Activated T-cell treated with anti-CD3 and anti-CD28 coated beads, Interleukin-2, amount 50 U/mL, for 4 hours (primary cell): ENCODE measurements around the gene PGBD5. TPM values are rescaled to one million over a fixed set of nuclear protein-coding genes. Genes with fewer than 3 reads are reported as not detected.

Experiments
- ATAC-seq, 2 donors: fragments of 200-7000 bp; cut with Tn5 transposase; one replicate each; pipeline ENCODE4 v1.10.0; 2021
- DNase-seq: peaks from one replicate; pipeline ENCODE4 v3.0.0-alpha.2; 2020
- H3K27me3 Mint-ChIP-seq: one replicate; pipeline ENCODE4 v1.8.0; 2021; ENCODE audit warnings: low read depth, mixed read lengths
- H3K36me3 Mint-ChIP-seq: one replicate; pipeline ENCODE4 v1.8.0; 2022; ENCODE audit warnings: mixed read lengths; ENCODE audit not compliant: insufficient read depth
- H3K4me1 Mint-ChIP-seq: one replicate; pipeline ENCODE4 v1.8.0; 2021; ENCODE audit warnings: low read depth, mixed read lengths
- H3K4me3 Mint-ChIP-seq: one replicate; pipeline ENCODE4 v1.8.0; 2021; ENCODE audit warnings: mild to moderate bottlenecking, moderate library complexity, mixed read lengths
- H3K9me3 Mint-ChIP-seq: one replicate; pipeline ENCODE4 v1.8.0; 2021; ENCODE audit warnings: mixed read lengths
- total RNA-seq, 3 donors: library from RNA; stranded (reverse); gene quantifications; one replicate each; pipeline ENCODE4 v1.2.1, GENCODE V29; 2021

Gene PGBD5
- total RNA-seq, 3 donors from 2014 or later, result 0.08 to 0.10 TPM; not detected in 1

DNA sequence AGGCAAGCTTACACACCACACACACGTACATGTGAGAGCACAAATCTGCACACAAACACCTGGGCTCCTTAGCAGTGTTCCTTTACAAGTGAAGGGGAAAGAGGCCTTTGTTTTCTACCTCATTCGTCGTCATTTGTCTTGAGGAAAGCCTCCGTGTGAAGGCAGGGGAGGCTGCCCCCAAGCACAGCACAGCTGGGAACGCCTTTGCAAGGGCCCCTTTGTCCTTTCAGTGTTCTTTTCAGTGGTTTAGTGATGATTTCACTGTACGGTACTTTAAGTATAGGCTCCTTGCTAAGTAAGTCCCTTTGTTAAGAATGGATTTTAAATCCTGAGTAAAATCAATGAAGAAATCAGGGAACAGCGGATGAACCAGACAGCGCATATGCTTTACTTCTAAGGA is 94.1 kb downstream of the PGBD5 start:
- Mint-ChIP-seq H3K36me3 (no peaks in the 10 kb centered on the region), H3K4me1 (peaks cover 6% of the 10 kb centered on the region), H3K9me3 (no peaks in the 10 kb centered on the region), H3K4me3 (no peak overlapping the region), H3K27me3 (peaks cover 16% of the 10 kb centered on the region)
- ATAC-seq (no peak), DNase-seq (no peak)

DNA sequence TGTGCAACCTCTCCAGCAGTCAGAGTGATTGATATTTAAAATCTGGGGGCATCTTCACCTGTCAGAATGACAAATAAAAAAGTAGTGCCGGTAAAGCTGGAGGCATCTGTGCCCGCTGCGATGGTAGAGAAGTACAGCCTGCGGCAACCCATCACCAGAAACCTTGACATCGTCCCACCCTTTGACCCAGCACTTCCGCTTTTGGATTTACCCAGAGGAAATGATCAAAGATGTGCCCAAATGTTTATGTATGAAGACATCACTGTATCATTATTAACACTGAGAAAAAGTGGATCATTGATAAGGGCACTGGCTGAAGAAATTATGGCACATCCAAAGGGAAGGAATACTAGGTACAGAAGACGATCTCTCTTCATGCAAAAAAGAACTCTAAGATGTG is 96.0 kb downstream of the PGBD5 start:
- no peak for ATAC-seq
- no peaks in the 10 kb centered on the region for H3K9me3 Mint-ChIP-seq
- no peak for DNase-seq
- H3K36me3 Mint-ChIP-seq, result no peaks in the 10 kb centered on the region
- H3K27me3 Mint-ChIP-seq, result peaks cover 9% of the 10 kb centered on the region
- no peak overlapping the region for H3K4me3 Mint-ChIP-seq
- peaks cover 6% of the 10 kb centered on the region for H3K4me1 Mint-ChIP-seq

DNA sequence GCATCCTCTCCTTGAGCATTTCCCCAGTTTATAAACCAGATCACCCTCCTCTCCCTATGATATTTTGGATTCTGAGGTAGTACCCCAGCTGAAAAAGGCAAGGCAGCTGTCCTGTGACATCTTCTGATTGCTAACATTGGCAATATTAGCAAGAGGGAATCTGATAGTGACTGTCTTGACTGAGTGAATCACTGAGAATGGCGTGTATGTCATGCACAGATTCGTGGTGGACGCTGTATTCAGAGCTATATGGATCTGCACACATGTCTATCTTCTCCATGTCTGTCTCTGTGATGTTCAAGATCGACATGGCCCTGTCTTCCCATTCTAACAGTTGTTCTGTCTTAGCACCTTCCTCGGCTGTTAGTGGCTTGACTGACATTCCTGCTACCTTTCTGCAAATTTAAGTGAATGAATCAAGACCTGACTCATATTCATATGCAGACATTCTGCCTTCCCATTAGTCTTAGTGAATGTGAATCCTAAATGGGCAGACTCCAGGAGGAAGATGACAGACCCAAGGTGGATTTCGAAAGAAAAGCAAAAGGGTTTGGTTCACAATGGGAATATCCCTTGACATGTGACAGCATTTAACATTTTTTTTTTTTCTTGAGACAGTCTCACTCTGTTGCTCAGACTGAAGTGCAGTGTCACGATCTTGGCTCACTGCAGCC is 97.7 kb downstream of the PGBD5 start:
- ATAC-seq (peak in 1 of 2 donors; percentile 46), DNase-seq (no peak)
- no peaks in the 10 kb centered on the region for H3K9me3 Mint-ChIP-seq
- no peak overlapping the region for H3K4me3 Mint-ChIP-seq
- peaks cover 5% of the 10 kb centered on the region for H3K27me3 Mint-ChIP-seq
- no peaks in the 10 kb centered on the region for H3K36me3 Mint-ChIP-seq
- peaks cover 6% of the 10 kb centered on the region for H3K4me1 Mint-ChIP-seq

DNA sequence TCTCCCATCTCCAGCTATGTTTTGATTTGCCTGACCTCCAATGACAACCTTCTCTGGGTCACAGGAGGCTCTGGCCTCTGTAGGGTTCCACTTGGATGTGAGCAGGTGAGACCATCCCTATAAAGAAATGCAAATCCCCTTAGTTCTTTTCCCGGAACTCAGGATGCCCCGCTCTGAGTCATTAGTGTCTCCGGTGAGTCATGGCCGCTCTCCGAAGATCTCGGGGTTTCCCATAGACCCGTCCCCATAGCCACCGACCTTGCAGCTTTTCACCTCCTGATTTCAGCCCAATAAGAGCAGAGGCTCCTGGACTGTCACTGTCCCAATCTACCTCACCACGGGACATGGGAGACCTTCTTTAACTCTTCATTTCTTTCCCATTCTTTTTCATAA is 98.2 kb downstream of the PGBD5 start:
- DNase-seq, result no peak
- Mint-ChIP-seq H3K9me3 (no peaks in the 10 kb centered on the region), H3K4me3 (no peak overlapping the region), H3K27me3 (no peaks in the 10 kb centered on the region), H3K4me1 (peaks cover 6% of the 10 kb centered on the region), H3K36me3 (no peaks in the 10 kb centered on the region)
- peak; percentile 55 to 73 for ATAC-seq

DNA sequence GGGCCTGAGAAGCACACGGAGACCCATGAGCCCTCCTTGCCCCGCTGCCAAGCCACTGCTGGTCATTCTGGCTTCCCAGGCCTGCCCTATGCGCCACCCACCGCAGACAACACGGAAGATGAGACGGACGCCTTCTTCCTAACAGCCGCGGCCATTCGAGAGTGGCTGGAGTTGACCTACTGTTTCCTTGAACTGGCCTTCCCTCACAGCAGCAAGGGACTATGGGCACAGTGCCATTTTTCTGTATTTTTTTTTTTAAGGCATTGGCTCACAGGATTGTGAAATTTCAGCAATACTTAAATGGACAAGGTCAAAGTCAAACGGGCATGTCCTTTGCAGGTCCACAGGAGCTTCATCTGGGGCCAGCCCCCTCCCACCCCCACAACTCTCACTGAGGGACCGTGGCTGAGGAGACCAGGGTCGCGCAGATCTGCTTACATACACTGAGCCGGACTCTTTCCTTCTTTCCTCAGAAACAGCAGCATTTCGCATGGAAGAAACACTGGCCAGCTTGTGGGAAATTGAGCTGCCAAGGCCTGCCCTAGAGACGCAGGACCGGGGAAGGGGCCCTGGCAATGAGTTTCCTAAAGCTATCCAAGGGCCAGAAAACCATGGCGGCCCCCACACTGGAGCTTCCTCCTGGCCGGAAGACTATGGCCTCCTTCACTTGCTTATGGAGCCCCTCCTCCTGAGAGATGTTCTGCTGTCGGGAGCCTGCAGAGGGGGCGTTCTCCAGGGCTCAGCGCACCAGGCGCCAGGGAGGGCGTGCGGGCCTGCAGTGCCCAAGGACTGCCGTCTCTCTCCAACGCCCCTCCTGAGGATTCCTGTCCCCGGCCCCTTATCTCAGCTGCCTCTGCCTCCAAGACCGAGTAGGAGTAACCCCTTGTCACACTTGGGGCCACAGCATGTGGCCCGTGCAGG is 98.9 kb downstream of the PGBD5 start:
- Mint-ChIP-seq H3K4me3 (no peak overlapping the region), H3K27me3 (no peaks in the 10 kb centered on the region), H3K9me3 (no peaks in the 10 kb centered on the region), H3K4me1 (peaks cover 6% of the 10 kb centered on the region), H3K36me3 (no peaks in the 10 kb centered on the region)
- DNase-seq, result no peak
- ATAC-seq, result no peak

DNA sequence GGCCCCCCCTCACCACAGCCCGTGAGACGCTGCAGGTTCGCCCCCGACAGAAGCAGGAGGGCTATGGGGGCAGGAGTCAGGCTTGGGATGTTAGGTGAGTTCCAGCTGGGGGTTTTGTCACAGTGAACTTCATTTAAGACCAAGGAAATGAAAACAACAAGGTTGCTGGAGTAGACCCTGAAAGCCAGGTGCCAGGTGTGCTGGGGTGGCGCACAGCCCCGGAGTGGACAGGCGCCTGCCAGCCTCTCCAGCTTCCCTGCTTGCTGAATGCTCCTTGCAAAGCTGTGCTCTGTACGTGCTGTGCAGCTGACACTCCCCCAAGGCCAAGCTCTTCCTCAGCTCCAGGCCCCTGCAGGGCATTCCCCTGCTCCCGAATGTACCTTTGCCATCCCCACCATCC is 102.4 kb downstream of the PGBD5 start:
- ATAC-seq, result no peak
- Mint-ChIP-seq H3K4me1 (peaks cover 6% of the 10 kb centered on the region), H3K36me3 (no peaks in the 10 kb centered on the region), H3K4me3 (no peak overlapping the region), H3K9me3 (no peaks in the 10 kb centered on the region), H3K27me3 (peaks cover 10% of the 10 kb centered on the region)
- DNase-seq, result no peak

DNA sequence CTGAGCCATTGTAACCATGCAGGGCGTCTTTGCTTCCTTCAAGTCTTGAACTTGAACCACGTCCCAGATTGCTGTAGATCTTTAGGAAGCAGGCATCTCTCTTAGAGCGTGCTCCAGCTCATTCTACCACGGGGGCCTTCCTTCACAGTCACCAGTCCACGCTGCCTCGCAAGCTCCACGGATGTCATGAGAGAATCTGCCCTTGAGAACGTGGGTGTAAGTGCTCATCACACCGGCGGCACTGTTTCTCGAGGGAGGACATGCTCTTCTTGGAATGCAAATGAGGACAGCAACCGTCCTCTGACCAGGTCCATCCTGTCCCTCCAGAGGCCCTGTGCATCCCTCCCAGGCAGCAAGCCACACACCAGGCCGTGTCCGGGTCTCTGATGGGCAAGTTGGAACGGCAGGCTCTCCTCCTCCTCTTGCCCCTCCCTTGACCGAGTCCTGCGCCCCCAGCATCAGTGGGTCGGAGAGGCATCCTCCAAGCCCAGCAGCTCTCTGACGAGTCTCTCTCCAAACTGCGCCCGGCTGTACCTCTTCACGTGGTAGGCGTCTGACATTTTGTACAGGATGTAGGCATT is 103.1 kb downstream of the PGBD5 start:
- DNase-seq (no peak), ATAC-seq (no peak)
- Mint-ChIP-seq H3K9me3 (no peaks in the 10 kb centered on the region), H3K27me3 (peaks cover 12% of the 10 kb centered on the region), H3K4me3 (no peak overlapping the region), H3K36me3 (no peaks in the 10 kb centered on the region), H3K4me1 (peaks cover 3% of the 10 kb centered on the region)

DNA sequence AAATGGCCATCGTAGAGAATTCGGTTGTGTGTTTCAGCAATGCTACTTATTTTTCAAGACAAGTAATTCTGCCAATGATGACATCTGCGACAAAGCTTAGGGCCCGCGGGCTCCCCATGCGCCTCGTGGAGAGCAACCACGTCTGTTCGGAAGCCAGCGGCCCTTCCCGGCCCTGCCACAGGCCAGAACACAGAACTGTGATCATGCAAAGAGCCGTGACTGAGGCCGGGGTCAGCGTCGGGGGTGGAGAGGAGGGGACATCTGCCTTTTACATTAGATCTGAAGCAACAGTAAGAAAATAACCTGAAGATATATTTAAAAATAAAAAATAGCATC is 103.7 kb downstream of the PGBD5 start:
- H3K9me3 Mint-ChIP-seq, result no peaks in the 10 kb centered on the region
- H3K36me3 Mint-ChIP-seq, result no peaks in the 10 kb centered on the region
- DNase-seq (no peak), ATAC-seq (no peak)
- H3K4me1 Mint-ChIP-seq, result no peaks in the 10 kb centered on the region
- no peak overlapping the region for H3K4me3 Mint-ChIP-seq
- peaks cover 13% of the 10 kb centered on the region for H3K27me3 Mint-ChIP-seq

DNA sequence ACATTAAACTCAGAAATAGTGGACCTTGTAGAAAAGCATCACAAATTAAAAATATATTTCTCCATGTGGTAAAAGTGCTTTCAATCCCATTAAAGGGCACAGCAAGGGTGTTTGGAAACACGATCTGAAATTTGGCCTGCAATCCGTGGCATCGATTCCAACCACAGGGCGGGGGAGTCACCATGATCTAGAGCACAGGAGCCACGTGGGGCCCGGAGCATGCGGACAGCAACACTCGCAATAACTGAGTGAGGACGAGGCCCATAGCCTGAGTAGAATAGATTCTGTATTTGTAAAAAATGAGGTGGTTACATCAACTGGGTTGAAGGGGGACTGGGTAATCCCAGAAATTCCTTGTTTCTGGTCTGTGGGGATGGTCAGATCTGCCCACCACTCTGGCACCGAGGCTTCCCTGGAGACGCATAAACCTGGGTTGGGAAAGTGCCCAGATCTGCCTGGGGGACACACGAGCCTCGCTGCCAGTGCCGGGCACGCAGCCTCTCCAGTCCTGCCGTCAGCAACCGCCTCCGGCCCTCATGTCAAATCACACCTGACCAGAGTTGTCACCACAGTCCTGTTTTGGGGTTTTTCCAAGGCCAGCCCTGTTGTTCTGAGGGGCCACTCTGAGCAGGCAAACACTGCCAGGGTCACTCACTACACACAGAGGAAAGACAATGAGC is 104.3 kb downstream of the PGBD5 start:
- ATAC-seq, result no peak
- Mint-ChIP-seq H3K27me3 (peaks cover 13% of the 10 kb centered on the region), H3K4me3 (no peak overlapping the region), H3K4me1 (no peaks in the 10 kb centered on the region), H3K9me3 (no peaks in the 10 kb centered on the region), H3K36me3 (no peaks in the 10 kb centered on the region)
- no peak for DNase-seq

DNA sequence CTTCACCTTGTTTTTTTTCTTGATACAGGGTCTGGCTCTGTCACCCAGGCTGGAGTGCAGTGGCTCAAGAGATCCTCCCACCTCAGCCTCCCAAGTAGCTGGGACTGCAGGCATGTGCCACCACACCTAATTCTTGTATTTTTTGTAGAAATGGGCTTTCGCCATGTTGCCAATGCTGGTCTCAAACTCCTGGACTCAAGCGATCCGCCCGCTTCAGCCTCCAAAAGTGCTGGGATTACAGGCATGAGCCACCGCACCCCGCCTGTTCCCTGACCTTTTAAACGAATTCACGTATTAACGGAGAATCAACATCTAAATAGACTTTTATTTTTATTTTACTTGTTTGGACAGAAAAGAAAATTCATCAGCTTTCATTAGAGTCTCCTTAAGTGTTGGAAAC is 104.8 kb downstream of the PGBD5 start:
- DNase-seq (no peak), ATAC-seq (no peak)
- H3K4me3 Mint-ChIP-seq, result no peak overlapping the region
- H3K4me1 Mint-ChIP-seq, result no peaks in the 10 kb centered on the region
- peaks cover 13% of the 10 kb centered on the region for H3K27me3 Mint-ChIP-seq
- H3K36me3 Mint-ChIP-seq, result no peaks in the 10 kb centered on the region
- no peaks in the 10 kb centered on the region for H3K9me3 Mint-ChIP-seq

DNA sequence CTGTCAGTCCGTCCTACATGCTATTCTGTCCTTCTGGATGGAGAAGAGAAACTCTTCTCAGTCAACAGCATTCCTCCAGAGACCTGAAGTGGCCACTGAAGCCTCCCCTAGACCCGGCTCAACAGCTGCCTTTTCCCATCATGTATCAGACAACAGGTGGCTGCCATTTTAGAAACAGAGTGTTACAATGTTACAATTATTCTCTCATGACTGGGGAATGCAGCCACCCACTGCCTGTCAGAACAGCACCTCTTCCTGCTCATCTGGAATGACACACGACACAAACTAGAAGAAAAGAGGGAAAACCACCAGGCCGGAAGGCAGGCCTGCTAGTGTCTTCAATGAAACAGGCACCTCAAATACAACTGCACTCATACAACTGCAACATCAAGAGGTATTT is 105.3 kb downstream of the PGBD5 start:
- Mint-ChIP-seq H3K27me3 (peaks cover 13% of the 10 kb centered on the region), H3K36me3 (no peaks in the 10 kb centered on the region), H3K9me3 (no peaks in the 10 kb centered on the region), H3K4me1 (no peaks in the 10 kb centered on the region), H3K4me3 (no peak overlapping the region)
- ATAC-seq (no peak), DNase-seq (no peak)

DNA sequence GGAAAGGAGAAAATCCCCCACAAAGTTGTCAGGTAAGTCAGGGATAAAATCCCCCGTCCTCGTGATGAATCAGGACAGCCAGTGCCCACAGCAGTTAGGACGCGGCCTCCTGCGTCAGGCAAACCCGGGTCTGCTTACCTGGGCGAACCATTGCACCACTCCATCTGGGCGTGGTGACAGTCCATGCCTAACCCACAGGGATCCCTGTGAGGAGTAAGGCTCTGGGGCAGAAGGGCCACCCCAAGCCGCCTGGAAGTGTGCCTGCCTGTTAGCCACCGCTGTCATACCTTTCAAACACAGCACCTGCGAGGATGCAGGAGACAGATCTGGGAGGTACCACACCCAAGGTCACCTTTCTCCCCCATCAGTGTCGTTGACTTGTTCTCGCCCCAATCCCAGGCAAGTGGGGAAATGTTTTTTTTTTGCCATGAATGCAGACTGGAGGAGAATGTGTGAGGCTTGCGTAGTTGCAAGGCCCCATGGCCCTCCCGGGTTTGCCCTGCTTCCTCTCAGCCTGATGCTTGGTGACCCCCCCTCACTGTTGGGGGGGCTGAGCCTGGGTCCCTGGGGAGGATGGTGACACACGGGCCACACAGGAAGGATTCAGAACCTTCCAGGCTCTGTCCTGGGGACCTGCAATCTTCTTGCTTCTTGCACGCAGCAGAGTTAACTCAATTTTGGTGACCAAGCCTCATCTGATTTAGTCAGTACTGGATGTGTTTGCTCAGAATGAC is 107.0 kb downstream of the PGBD5 start:
- no peak for ATAC-seq
- H3K36me3 Mint-ChIP-seq, result no peaks in the 10 kb centered on the region
- no peak overlapping the region for H3K4me3 Mint-ChIP-seq
- no peaks in the 10 kb centered on the region for H3K4me1 Mint-ChIP-seq
- peaks cover 13% of the 10 kb centered on the region for H3K27me3 Mint-ChIP-seq
- no peak for DNase-seq
- no peaks in the 10 kb centered on the region for H3K9me3 Mint-ChIP-seq

DNA sequence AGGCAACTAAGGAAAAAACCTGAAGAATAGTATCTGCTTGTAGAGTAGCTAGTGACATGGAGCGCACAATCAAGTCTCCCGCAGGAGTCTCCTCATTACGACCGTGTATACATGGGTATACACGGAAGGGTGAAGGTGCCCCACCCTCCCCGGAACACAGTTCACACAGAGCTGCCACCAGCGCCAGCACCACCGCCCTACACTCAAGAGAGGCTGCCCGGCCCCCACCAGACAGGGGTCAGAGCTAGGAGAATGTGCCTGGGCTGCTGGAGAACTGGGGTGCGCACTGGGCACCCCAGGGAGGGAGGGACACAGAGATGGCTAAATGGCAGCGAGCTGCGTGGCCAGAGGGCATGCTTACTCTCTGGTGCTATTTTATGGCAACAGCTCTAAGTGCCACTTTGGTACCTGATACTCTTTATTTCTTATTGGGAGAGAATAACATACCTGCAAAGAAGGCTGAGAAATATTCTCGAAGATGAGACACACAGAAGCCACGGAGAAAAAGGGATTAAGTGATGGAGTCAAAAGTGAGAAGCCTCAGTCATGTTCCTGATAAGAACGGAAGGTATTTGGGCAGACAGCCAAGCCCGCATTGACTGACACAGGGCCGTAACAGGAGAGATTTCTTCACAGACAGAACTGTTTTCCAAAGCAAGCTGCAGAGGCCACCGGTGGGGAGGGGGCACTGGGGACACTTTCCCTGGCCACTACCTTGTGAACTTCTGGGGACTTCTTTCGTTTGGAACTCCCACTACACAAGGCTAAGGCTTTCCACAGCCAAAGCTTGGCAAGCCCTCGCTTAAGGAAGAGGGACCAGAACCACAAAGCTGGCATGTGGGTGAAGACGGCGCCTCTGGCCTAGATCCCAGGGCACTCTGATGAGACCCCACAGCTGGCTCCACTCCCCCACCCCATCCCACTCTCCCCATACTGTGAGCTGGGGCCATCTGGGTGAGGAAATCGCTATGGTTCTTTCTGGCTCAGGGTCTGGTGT is 108.0 kb downstream of the PGBD5 start:
- Mint-ChIP-seq H3K4me1 (no peaks in the 10 kb centered on the region), H3K36me3 (no peaks in the 10 kb centered on the region), H3K4me3 (no peak overlapping the region), H3K27me3 (peaks cover 13% of the 10 kb centered on the region), H3K9me3 (no peaks in the 10 kb centered on the region)
- ATAC-seq (no peak), DNase-seq (no peak)
